ENCODE results near the gene NMNAT2. TPM values are rescaled to one million over a fixed set of nuclear protein-coding genes. Genes with fewer than 3 reads are reported as not detected.

Gene NMNAT2
- total and polyA plus RNA-seq, 3 experiments from 2014 or later = not detected

- no peaks in the 10 kb centered on the region for H3K4me1 ChIP-seq (ENCODE audit: insufficient read depth, low read length)
- ChIA-PET CTCF (no interaction called here), POLR2A (no interaction called here)
- no peak for DNase-seq
- peaks cover 3% of the 10 kb centered on the region for H3K27me3 ChIP-seq (ENCODE audit: insufficient read depth, low read length, poor library complexity, severe bottlenecking)
- H3K9me3 Mint-ChIP-seq = peaks cover 0 to 3% (median 0%) of the 10 kb centered on the region in 5 donors
- H3K36me3 ChIP-seq (ENCODE audit: insufficient read depth, low read length) = no peaks in the 10 kb centered on the region
- no peaks in the 10 kb centered on the region for H3K4me1 Mint-ChIP-seq
- no peaks in the 10 kb centered on the region for H3K36me3 Mint-ChIP-seq
- H3K27ac ChIP-seq (ENCODE audit: low read depth, low read length) = no peak overlapping the region
- no peak overlapping the region for H3K4me3 ChIP-seq (ENCODE audit: low read length)
- H3K27ac Mint-ChIP-seq = no peak overlapping the region
- peak overlapping the region in 1 of 7 donors; percentile 33 for H3K4me3 Mint-ChIP-seq
- H3K9me3 ChIP-seq (ENCODE audit: low read length) = no peaks in the 10 kb centered on the region
- H3K27me3 Mint-ChIP-seq = peaks cover 9 to 21% of the 10 kb centered on the region in 2 donors
Measured at GRCh38 chr1:183302452-183303322, 115.5 kb downstream of the NMNAT2 start.

- Histone ChIP-seq H3K27ac (ENCODE audit: low read depth, low read length) (no peak overlapping the region), H3K4me3 (ENCODE audit: low read length) (no peak overlapping the region), H3K36me3 (ENCODE audit: insufficient read depth, low read length) (no peaks in the 10 kb centered on the region), H3K4me1 (ENCODE audit: insufficient read depth, low read length) (no peaks in the 10 kb centered on the region), H3K27me3 (ENCODE audit: insufficient read depth, low read length, poor library complexity, severe bottlenecking) (peaks cover 3% of the 10 kb centered on the region), H3K9me3 (ENCODE audit: low read length) (no peaks in the 10 kb centered on the region)
- Mint-ChIP-seq H3K27me3 (peaks cover 9 to 21% of the 10 kb centered on the region in 2 donors), H3K4me1 (no peaks in the 10 kb centered on the region), H3K36me3 (no peaks in the 10 kb centered on the region), H3K27ac (no peak overlapping the region), H3K9me3 (peaks cover 0 to 3% (median 0%) of the 10 kb centered on the region in 5 donors), H3K4me3 (no peak overlapping the region)
- POLR2A ChIA-PET = no interaction called here
- CTCF ChIA-PET = no interaction called here
- DNase-seq = no peak
Measured at GRCh38 chr1:183301239-183301638, 116.9 kb downstream of the NMNAT2 start.

DNA sequence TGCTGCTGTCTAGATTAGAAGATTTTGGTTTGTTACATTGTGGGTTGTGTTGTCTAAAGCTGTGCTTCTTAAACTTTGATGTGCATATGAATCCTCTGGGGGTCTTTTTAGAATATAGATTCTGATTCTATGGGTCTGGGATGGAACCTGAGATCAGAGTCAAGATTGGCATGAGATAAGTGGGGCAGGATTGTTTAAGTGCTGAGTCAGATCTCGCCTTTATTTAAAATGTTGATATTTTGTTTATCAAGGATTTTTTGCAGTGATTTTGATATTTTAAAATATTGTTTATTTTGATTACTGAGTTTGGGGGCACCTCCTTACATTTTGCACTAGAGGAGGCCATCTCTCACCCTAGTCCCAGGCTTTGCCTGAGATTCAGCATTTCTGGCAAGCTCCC, 117.4 kb downstream of the NMNAT2 start:
- no peak overlapping the region for H3K4me3 ChIP-seq (ENCODE audit: low read length)
- H3K27ac ChIP-seq (ENCODE audit: low read depth, low read length) = no peak overlapping the region
- H3K9me3 ChIP-seq (ENCODE audit: low read length) = no peaks in the 10 kb centered on the region
- Mint-ChIP-seq H3K27me3 (peaks cover 9 to 21% of the 10 kb centered on the region in 2 donors), H3K9me3 (peaks cover 0 to 3% (median 0%) of the 10 kb centered on the region in 5 donors), H3K27ac (no peak overlapping the region), H3K36me3 (no peaks in the 10 kb centered on the region), H3K4me1 (no peaks in the 10 kb centered on the region), H3K4me3 (no peak overlapping the region)
- H3K27me3 ChIP-seq (ENCODE audit: insufficient read depth, low read length, poor library complexity, severe bottlenecking) = peaks cover 3% of the 10 kb centered on the region
- H3K4me1 ChIP-seq (ENCODE audit: insufficient read depth, low read length) = no peaks in the 10 kb centered on the region
- no peaks in the 10 kb centered on the region for H3K36me3 ChIP-seq (ENCODE audit: insufficient read depth, low read length)
- no peak for DNase-seq
- ChIA-PET POLR2A (no interaction called here), CTCF (no interaction called here)

DNA sequence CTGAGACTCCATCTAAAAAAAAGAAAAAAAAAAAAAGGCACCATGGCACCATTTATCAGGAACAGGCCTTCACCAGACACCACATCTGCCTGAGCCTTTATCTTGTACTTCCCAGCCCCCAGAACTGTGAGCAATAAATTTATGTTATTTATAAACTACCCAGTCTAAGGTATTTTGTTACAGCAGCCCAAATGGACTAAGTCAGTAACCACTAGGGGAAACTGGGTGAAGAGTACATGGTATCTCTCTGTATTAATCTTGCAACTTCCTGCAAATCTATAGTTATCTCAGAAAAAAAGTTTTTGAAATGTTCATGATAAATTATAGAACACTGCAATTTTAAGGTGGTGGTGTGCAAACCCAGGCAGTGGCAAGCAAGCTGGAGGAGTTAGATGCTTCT, 117.8 kb downstream of the NMNAT2 start:
- no peak for DNase-seq
- no peaks in the 10 kb centered on the region for H3K4me1 Mint-ChIP-seq
- ChIA-PET POLR2A (no interaction called here), CTCF (no interaction called here)
- peaks cover 0 to 3% (median 0%) of the 10 kb centered on the region in 5 donors for H3K9me3 Mint-ChIP-seq
- Histone ChIP-seq H3K4me3 (ENCODE audit: low read length) (no peak overlapping the region), H3K9me3 (ENCODE audit: low read length) (no peaks in the 10 kb centered on the region), H3K27me3 (ENCODE audit: insufficient read depth, low read length, poor library complexity, severe bottlenecking) (peaks cover 3% of the 10 kb centered on the region), H3K27ac (ENCODE audit: low read depth, low read length) (no peak overlapping the region), H3K36me3 (ENCODE audit: insufficient read depth, low read length) (no peaks in the 10 kb centered on the region), H3K4me1 (ENCODE audit: insufficient read depth, low read length) (no peaks in the 10 kb centered on the region)
- no peak overlapping the region for H3K27ac Mint-ChIP-seq
- H3K27me3 Mint-ChIP-seq = peaks cover 9 to 23% of the 10 kb centered on the region in 2 donors
- H3K36me3 Mint-ChIP-seq = no peaks in the 10 kb centered on the region
- no peak overlapping the region for H3K4me3 Mint-ChIP-seq

- peaks cover 0 to 3% (median 0%) of the 10 kb centered on the region in 5 donors for H3K9me3 Mint-ChIP-seq
- CTCF ChIA-PET = no interaction called here
- no peaks in the 10 kb centered on the region for H3K36me3 Mint-ChIP-seq
- POLR2A ChIA-PET = no interaction called here
- Histone ChIP-seq H3K4me1 (ENCODE audit: insufficient read depth, low read length) (no peaks in the 10 kb centered on the region), H3K36me3 (ENCODE audit: insufficient read depth, low read length) (no peaks in the 10 kb centered on the region), H3K9me3 (ENCODE audit: low read length) (no peaks in the 10 kb centered on the region), H3K27ac (ENCODE audit: low read depth, low read length) (no peak overlapping the region), H3K27me3 (ENCODE audit: insufficient read depth, low read length, poor library complexity, severe bottlenecking) (no peaks in the 10 kb centered on the region), H3K4me3 (ENCODE audit: low read length) (no peak overlapping the region)
- no peaks in the 10 kb centered on the region for H3K4me1 Mint-ChIP-seq
- H3K27me3 Mint-ChIP-seq = peaks cover 2 to 14% of the 10 kb centered on the region in 2 donors
- no peak overlapping the region for H3K27ac Mint-ChIP-seq
- no peak for DNase-seq
- H3K4me3 Mint-ChIP-seq = no peak overlapping the region
Measured at GRCh38 chr1:183296782-183297181, 121.4 kb downstream of the NMNAT2 start.

- H3K27me3 ChIP-seq (ENCODE audit: insufficient read depth, low read length, poor library complexity, severe bottlenecking) = no peaks in the 10 kb centered on the region
- H3K9me3 ChIP-seq (ENCODE audit: low read length) = no peaks in the 10 kb centered on the region
- no peak overlapping the region for H3K4me3 ChIP-seq (ENCODE audit: low read length)
- no peaks in the 10 kb centered on the region for H3K4me1 Mint-ChIP-seq
- no peaks in the 10 kb centered on the region for H3K36me3 Mint-ChIP-seq
- H3K4me3 Mint-ChIP-seq = no peak overlapping the region
- no peak overlapping the region for H3K27ac Mint-ChIP-seq
- H3K27ac ChIP-seq (ENCODE audit: low read depth, low read length) = no peak overlapping the region
- POLR2A ChIA-PET = no interaction called here
- H3K36me3 ChIP-seq (ENCODE audit: insufficient read depth, low read length) = no peaks in the 10 kb centered on the region
- H3K4me1 ChIP-seq (ENCODE audit: insufficient read depth, low read length) = no peaks in the 10 kb centered on the region
- CTCF ChIA-PET = no interaction called here
- H3K27me3 Mint-ChIP-seq = peaks cover 2 to 14% of the 10 kb centered on the region in 2 donors
- DNase-seq = no peak
- peaks cover 0 to 3% (median 0%) of the 10 kb centered on the region in 5 donors for H3K9me3 Mint-ChIP-seq
Measured at GRCh38 chr1:183295521-183295920, 122.7 kb downstream of the NMNAT2 start.

- ChIA-PET POLR2A (no interaction called here), CTCF (interaction anchor here (1.2 kb wide), 1 partner anchor 12 kb away, joined by 4 read pairs; no protein-coding TSS in a partner anchor)
- H3K27ac Mint-ChIP-seq = no peak overlapping the region
- H3K4me3 ChIP-seq (ENCODE audit: low read length) = no peak overlapping the region
- H3K36me3 Mint-ChIP-seq = no peaks in the 10 kb centered on the region
- H3K4me3 Mint-ChIP-seq = no peak overlapping the region
- H3K9me3 ChIP-seq (ENCODE audit: low read length) = no peaks in the 10 kb centered on the region
- no peak for DNase-seq
- H3K27me3 Mint-ChIP-seq = peaks cover 2 to 14% of the 10 kb centered on the region in 2 donors
- no peaks in the 10 kb centered on the region for H3K4me1 Mint-ChIP-seq
- no peaks in the 10 kb centered on the region for H3K27me3 ChIP-seq (ENCODE audit: insufficient read depth, low read length, poor library complexity, severe bottlenecking)
- H3K4me1 ChIP-seq (ENCODE audit: insufficient read depth, low read length) = no peaks in the 10 kb centered on the region
- H3K36me3 ChIP-seq (ENCODE audit: insufficient read depth, low read length) = no peaks in the 10 kb centered on the region
- no peaks in the 10 kb centered on the region for H3K9me3 Mint-ChIP-seq
- H3K27ac ChIP-seq (ENCODE audit: low read depth, low read length) = no peak overlapping the region
Measured at GRCh38 chr1:183293876-183294275, 124.3 kb downstream of the NMNAT2 start.

DNA sequence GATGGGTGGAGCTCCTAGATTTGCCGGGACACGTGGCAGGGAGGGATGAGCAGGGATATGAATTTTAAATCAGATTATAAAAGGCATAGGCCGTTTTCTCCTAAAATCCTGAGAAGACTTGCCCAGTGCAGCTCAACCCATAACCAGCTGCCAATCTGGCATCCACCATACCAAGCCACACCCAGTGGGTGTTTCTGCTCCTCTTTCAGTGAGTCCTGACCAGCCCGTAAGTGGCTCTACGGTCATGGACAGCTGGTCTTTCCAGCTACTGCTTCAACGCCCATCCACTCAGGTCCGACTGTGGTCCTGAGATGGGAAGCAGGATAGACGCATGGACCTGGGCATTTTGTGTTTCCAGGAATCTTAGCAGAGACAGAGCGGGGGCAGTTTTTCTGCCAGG, 124.9 kb downstream of the NMNAT2 start:
- POLR2A ChIA-PET = no interaction called here
- Mint-ChIP-seq H3K4me1 (no peaks in the 10 kb centered on the region), H3K27ac (no peak overlapping the region), H3K4me3 (no peak overlapping the region), H3K9me3 (no peaks in the 10 kb centered on the region), H3K36me3 (no peaks in the 10 kb centered on the region), H3K27me3 (peaks cover 5 to 14% of the 10 kb centered on the region in 2 donors)
- Histone ChIP-seq H3K27me3 (ENCODE audit: insufficient read depth, low read length, poor library complexity, severe bottlenecking) (no peaks in the 10 kb centered on the region), H3K36me3 (ENCODE audit: insufficient read depth, low read length) (no peaks in the 10 kb centered on the region), H3K4me3 (ENCODE audit: low read length) (no peak overlapping the region), H3K9me3 (ENCODE audit: low read length) (no peaks in the 10 kb centered on the region), H3K27ac (ENCODE audit: low read depth, low read length) (no peak overlapping the region), H3K4me1 (ENCODE audit: insufficient read depth, low read length) (no peaks in the 10 kb centered on the region)
- no peak for DNase-seq
- CTCF ChIA-PET = interaction anchor here (1.2 kb wide), 1 partner anchor 11 kb away, joined by 4 read pairs; no protein-coding TSS in a partner anchor

Measured in CD8-positive, alpha-beta memory T cell (primary cell).